Suprapubic skin (tissue), 4 donors: Measurements from ENCODE around the gene ZNF784. TPM values are rescaled to one million over a fixed set of nuclear protein-coding genes. Genes with fewer than 3 reads are reported as not detected.

ENCODE experiments used
- DNase-seq, 2 donors: peaks; one replicate each; pipeline ENCODE4 v3.0.0-alpha.2; 2019; ENCODE audit warnings: low spot score in 2 of 2
- H3K27ac ChIP-seq: fragments of 200-600 bp; sonication (generic); one replicate; pipeline ENCODE4 v1.5.1; 2019
- H3K27me3 ChIP-seq: fragments of 200-600 bp; sonication (generic); one replicate; pipeline ENCODE4 v1.5.1; 2019
- H3K36me3 ChIP-seq: fragments of 200-600 bp; sonication (generic); one replicate; pipeline ENCODE4 v1.5.1; 2019
- H3K4me1 ChIP-seq: fragments of 200-600 bp; sonication (generic); one replicate; pipeline ENCODE4 v1.5.1; 2019
- H3K4me3 ChIP-seq: fragments of 200-600 bp; sonication (generic); one replicate; pipeline ENCODE4 v1.5.1; 2019; ENCODE audit warnings: mild to moderate bottlenecking
- H3K9me3 ChIP-seq: fragments of 200-600 bp; sonication (generic); one replicate; pipeline ENCODE4 v1.5.1; 2019
- CTCF ChIP-seq, 2 donors: fragments of 200-600 bp in 1 of 2; fragments of 450-650 bp in 1 of 2; sonication (generic) in 1 of 2; IDR thresholded peaks; one replicate each; pipeline ENCODE4 v1.5.1; 2016 to 2019; ENCODE audit warnings: antibody characterized with exemption in 2 of 2, mild to moderate bottlenecking in 1 of 2, moderate library complexity in 1 of 2
- EP300 ChIP-seq: sonication (generic); formaldehyde crosslinking; IDR thresholded peaks from one replicate; pipeline ENCODE4 v1.6.1; 2017; ENCODE audit warnings: antibody characterized with exemption
- POLR2A ChIP-seq, 2 donors: fragments of 450-650 bp; IDR thresholded peaks; one replicate each; pipeline ENCODE4 v1.6.1; 2017; ENCODE audit warnings: antibody characterized with exemption in 2 of 2, mild to moderate bottlenecking in 2 of 2, moderate library complexity in 2 of 2
- POLR2AphosphoS5 ChIP-seq, 3 donors: sonication (generic); formaldehyde crosslinking; IDR thresholded peaks; one replicate each; pipeline ENCODE4 v1.6.1; 2017; ENCODE audit warnings: antibody characterized with exemption in 3 of 3
- WGBS: methylation state at CpG from one replicate; pipeline ENCODE4 v1.1.5; 2018; 5-methylcytosine and 5-hydroxymethylcytosine counted together
- total RNA-seq, 4 donors: library from RNA; depleted of rRNA; stranded (reverse); fragments of >200 nt; gene quantifications; one replicate each; pipeline ENCODE4 v1.1.0, GENCODE V29; 2016

Gene ZNF784
- total RNA-seq, 4 donors from 2014 or later: 4.3 to 8.0 (median 6.5) TPM

- no peaks in the 10 kb centered on the region for H3K9me3 ChIP-seq
- TF ChIP-seq CTCF (IDR thresholded peaks at IDR 0.05) (no peak), EP300 (no peak), POLR2A (IDR thresholded peaks at IDR 0.05) (no peak), POLR2AphosphoS5 (IDR thresholded peaks at IDR 0.05) (no peak)
These were observed 29.3 kb downstream of the ZNF784 start for GRCh38 chr19:55594996-55595545.

GRCh38 chr19:55593096-55593772, 31.1 kb downstream of the ZNF784 start:
- Histone ChIP-seq H3K9me3 (no peaks in the 10 kb centered on the region), H3K36me3 (peaks cover 49% of the 10 kb centered on the region), H3K27me3 (no peaks in the 10 kb centered on the region), H3K27ac (no peak overlapping the region), H3K4me3 (no peak overlapping the region), H3K4me1 (peaks cover under 1% of the 10 kb centered on the region)
- WGBS: 84% methylated on average over 42 of the region's 68 CpGs
- no peak for DNase-seq
- no peak for TF ChIP-seq CTCF (IDR thresholded peaks at IDR 0.05)
- TF ChIP-seq POLR2AphosphoS5 (IDR thresholded peaks at IDR 0.05): no peak
- no peak for TF ChIP-seq POLR2A (IDR thresholded peaks at IDR 0.05)

More at GRCh38 chr19:55594996-55595545, 29.3 kb downstream of the ZNF784 start:
- Histone ChIP-seq H3K27ac (no peak overlapping the region), H3K36me3 (peaks cover 49% of the 10 kb centered on the region), H3K4me3 (no peak overlapping the region), H3K27me3 (no peaks in the 10 kb centered on the region), H3K4me1 (peaks cover 6% of the 10 kb centered on the region)
- WGBS: 87% methylated on average over 4 of the region's 4 CpGs
- DNase-seq: no peak

GRCh38 chr19:55592391-55593090, 31.8 kb downstream of the ZNF784 start:
- Histone ChIP-seq H3K4me3 (no peak overlapping the region), H3K36me3 (peaks cover 48% of the 10 kb centered on the region), H3K4me1 (peaks cover 3% of the 10 kb centered on the region), H3K27me3 (no peaks in the 10 kb centered on the region), H3K27ac (no peak overlapping the region), H3K9me3 (no peaks in the 10 kb centered on the region)
- 90% methylated on average over 39 of the region's 73 CpGs for WGBS
- no peak for DNase-seq
- no peak for TF ChIP-seq POLR2A (IDR thresholded peaks at IDR 0.05)
- no peak for TF ChIP-seq CTCF (IDR thresholded peaks at IDR 0.05)
- no peak for TF ChIP-seq EP300
- no peak for TF ChIP-seq POLR2AphosphoS5 (IDR thresholded peaks at IDR 0.05)

GRCh38 chr19:55591555-55591954, 32.8 kb downstream of the ZNF784 start:
- Histone ChIP-seq H3K4me3 (no peak overlapping the region), H3K36me3 (peaks cover 39% of the 10 kb centered on the region), H3K9me3 (no peaks in the 10 kb centered on the region), H3K4me1 (peaks cover 13% of the 10 kb centered on the region), H3K27ac (no peak overlapping the region), H3K27me3 (no peaks in the 10 kb centered on the region)
- DNase-seq: no peak
- TF ChIP-seq CTCF (IDR thresholded peaks at IDR 0.05): no peak
- TF ChIP-seq POLR2A (IDR thresholded peaks at IDR 0.05): no peak
- no peak for TF ChIP-seq EP300
- no peak for TF ChIP-seq POLR2AphosphoS5 (IDR thresholded peaks at IDR 0.05)
- 82% methylated on average over 10 of the region's 10 CpGs for WGBS

- H3K36me3 ChIP-seq: peaks cover 29% of the 10 kb centered on the region
- no peak overlapping the region for H3K27ac ChIP-seq
- no peak overlapping the region for H3K4me3 ChIP-seq
- WGBS: 88% methylated on average over 9 of the region's 10 CpGs
- H3K9me3 ChIP-seq: no peaks in the 10 kb centered on the region
- DNase-seq: no peak
- no peak for TF ChIP-seq POLR2AphosphoS5 (IDR thresholded peaks at IDR 0.05)
- no peak for TF ChIP-seq EP300
- no peak for TF ChIP-seq POLR2A (IDR thresholded peaks at IDR 0.05)
- no peak for TF ChIP-seq CTCF (IDR thresholded peaks at IDR 0.05)
- peaks cover 23% of the 10 kb centered on the region for H3K4me1 ChIP-seq
- H3K27me3 ChIP-seq: peaks cover 3% of the 10 kb centered on the region
These were observed 33.7 kb downstream of the ZNF784 start for GRCh38 chr19:55590617-55591016.
